HUES48 (cell line): ENCODE measurements around the gene MGAT3.
"Not testable (repeated sequence)": the region's sequence is repeated elsewhere in the genome, so short reads cannot be mapped to it uniquely, and the experiment has no call there.

Experiments
- H3K27ac ChIP-seq: one replicate; pipeline ENCODE4 v1.7.0; 2013; ENCODE audit warnings: low read depth, low read length, inconsistent platforms
- H3K27me3 ChIP-seq: 2 replicates; pipeline ENCODE4 v1.6.1; 2013; ENCODE audit warnings: mild to moderate bottlenecking, low read length; ENCODE audit not compliant: control insufficient read depth, insufficient read depth
- H3K36me3 ChIP-seq: 2 replicates; pipeline ENCODE4 v1.6.1; 2013; ENCODE audit warnings: low read length; ENCODE audit not compliant: control insufficient read depth, insufficient read depth
- H3K4me1 ChIP-seq: 2 replicates; pipeline ENCODE4 v1.6.1; 2013; ENCODE audit warnings: mild to moderate bottlenecking, low read length; ENCODE audit not compliant: control insufficient read depth, insufficient read depth
- H3K4me3 ChIP-seq: 2 replicates; pipeline ENCODE4 v1.5.1; 2013; ENCODE audit warnings: mild to moderate bottlenecking, low read depth, low read length
- H3K9ac ChIP-seq: 2 replicates; pipeline ENCODE4 v1.6.1; 2013; ENCODE audit warnings: mild to moderate bottlenecking, low read depth, low read length, moderate library complexity
- H3K9me3 ChIP-seq: 2 replicates; pipeline ENCODE4 v1.6.1; 2013; ENCODE audit warnings: low read length; ENCODE audit not compliant: control insufficient read depth, insufficient read depth

Gene MGAT3

GRCh38 chr22:39456522-39457197, at the start of gene MGAT3:
TSS of gene MGAT3 (plus strand) at chr22:39457012. CDS start at chr22:39487348, 30,336 bp downstream.
- Histone ChIP-seq H3K27ac (no peak within 1 kb of the TSS), H3K4me3 (peak within 1 kb of the TSS; percentile 61), H3K36me3 (no peaks in the 10 kb centered on the region), H3K9ac (no peak within 1 kb of the TSS), H3K4me1 (peaks cover 4% of the 10 kb centered on the region; the same call in 1 of the 2 replicates), H3K9me3 (no peaks in the 10 kb centered on the region), H3K27me3 (peaks cover 28% of the 10 kb centered on the region)

GRCh38 chr22:39408173-39408572, 48.6 kb upstream of the MGAT3 start:
- no peaks in the 10 kb centered on the region for H3K36me3 ChIP-seq
- no peak overlapping the region for H3K27ac ChIP-seq
- H3K4me1 ChIP-seq: no peaks in the 10 kb centered on the region
- H3K9ac ChIP-seq: no peak overlapping the region
- no peak overlapping the region for H3K4me3 ChIP-seq
- no peaks in the 10 kb centered on the region for H3K9me3 ChIP-seq
- H3K27me3 ChIP-seq: no peaks in the 10 kb centered on the region

- no peaks in the 10 kb centered on the region for H3K36me3 ChIP-seq
- H3K4me1 ChIP-seq: no peaks in the 10 kb centered on the region
- H3K9me3 ChIP-seq: no peaks in the 10 kb centered on the region
- H3K27me3 ChIP-seq: no peaks in the 10 kb centered on the region
- H3K27ac ChIP-seq: no peak overlapping the region
- H3K9ac ChIP-seq: no peak overlapping the region
- H3K4me3 ChIP-seq: no peak overlapping the region
Observed at GRCh38 chr22:39408807-39409206, 48.0 kb upstream of the MGAT3 start.

- Histone ChIP-seq H3K4me1 (no peaks in the 10 kb centered on the region), H3K4me3 (no peak overlapping the region), H3K36me3 (no peaks in the 10 kb centered on the region), H3K9me3 (no peaks in the 10 kb centered on the region), H3K9ac (no peak overlapping the region), H3K27me3 (no peaks in the 10 kb centered on the region), H3K27ac (no peak overlapping the region)
Observed at GRCh38 chr22:39409516-39410029, 47.2 kb upstream of the MGAT3 start.

GRCh38 chr22:39410264-39410663, 46.5 kb upstream of the MGAT3 start:
- no peaks in the 10 kb centered on the region for H3K27me3 ChIP-seq
- H3K4me3 ChIP-seq: no peak overlapping the region
- no peaks in the 10 kb centered on the region for H3K4me1 ChIP-seq
- H3K9ac ChIP-seq: no peak overlapping the region
- H3K36me3 ChIP-seq: no peaks in the 10 kb centered on the region
- no peak overlapping the region for H3K27ac ChIP-seq
- no peaks in the 10 kb centered on the region for H3K9me3 ChIP-seq

GRCh38 chr22:39411828-39412365, 44.9 kb upstream of the MGAT3 start:
- not testable (repeated sequence) for H3K4me3 ChIP-seq, H3K27ac ChIP-seq, H3K36me3 ChIP-seq, H3K9ac ChIP-seq, H3K9me3 ChIP-seq, H3K27me3 ChIP-seq, H3K4me1 ChIP-seq

GRCh38 chr22:39413204-39413603, 43.6 kb upstream of the MGAT3 start:
- not testable (repeated sequence) for H3K9ac ChIP-seq, H3K27ac ChIP-seq, H3K4me1 ChIP-seq, H3K4me3 ChIP-seq, H3K27me3 ChIP-seq, H3K9me3 ChIP-seq
- H3K36me3 ChIP-seq: peaks cover 14% of the 10 kb centered on the region

GRCh38 chr22:39414377-39414776, 42.4 kb upstream of the MGAT3 start:
- Histone ChIP-seq H3K27ac (no peak overlapping the region), H3K4me3 (no peak overlapping the region), H3K36me3 (peaks cover 25% of the 10 kb centered on the region), H3K4me1 (no peaks in the 10 kb centered on the region), H3K9me3 (no peaks in the 10 kb centered on the region), H3K9ac (no peak overlapping the region), H3K27me3 (no peaks in the 10 kb centered on the region)

GRCh38 chr22:39414886-39415285, 41.9 kb upstream of the MGAT3 start:
- Histone ChIP-seq H3K27ac (no peak overlapping the region), H3K27me3 (no peaks in the 10 kb centered on the region), H3K9ac (no peak overlapping the region), H3K4me3 (no peak overlapping the region), H3K4me1 (no peaks in the 10 kb centered on the region), H3K36me3 (peaks cover 30% of the 10 kb centered on the region), H3K9me3 (no peaks in the 10 kb centered on the region)

GRCh38 chr22:39415506-39415905, 41.3 kb upstream of the MGAT3 start:
- Histone ChIP-seq H3K4me1 (no peaks in the 10 kb centered on the region), H3K27ac (no peak overlapping the region), H3K4me3 (no peak overlapping the region), H3K9me3 (no peaks in the 10 kb centered on the region), H3K9ac (no peak overlapping the region), H3K36me3 (peaks cover 37% of the 10 kb centered on the region), H3K27me3 (no peaks in the 10 kb centered on the region)

GRCh38 chr22:39416319-39416718, 40.5 kb upstream of the MGAT3 start:
- Histone ChIP-seq H3K4me3 (no peak overlapping the region), H3K4me1 (no peaks in the 10 kb centered on the region), H3K9me3 (no peaks in the 10 kb centered on the region), H3K27me3 (no peaks in the 10 kb centered on the region), H3K27ac (no peak overlapping the region), H3K36me3 (peaks cover 41% of the 10 kb centered on the region), H3K9ac (no peak overlapping the region)
